GM23338 (cell line): ENCODE results near the gene ERN1. TPM values are rescaled to one million over a fixed set of nuclear protein-coding genes. Genes with fewer than 3 reads are reported as not detected.

ENCODE experiments used
- ATAC-seq: fragments of 200-7000 bp; cut with Tn5 transposase; 3 replicates; pipeline ENCODE4 v1.9.1; 2020
- DNase-seq: peaks from one replicate; pipeline ENCODE4 v3.0.0-alpha.2; 2015; ENCODE audit warnings: low spot score
- H2AFZ ChIP-seq: fragments of 200-600 bp; sonication (generic); 2 replicates; pipeline ENCODE4 v1.8.0; 2016; ENCODE audit warnings: antibody characterized with exemption, mild to moderate bottlenecking, moderate library complexity
- H3F3A ChIP-seq: fragments of 200-600 bp; sonication (generic); replicated peaks from 2 replicates; pipeline ENCODE4 v1.8.0; 2017; ENCODE audit warnings: antibody characterized with exemption, mixed run types, low read depth
- H3K27ac ChIP-seq: fragments of 200-600 bp; sonication (generic); 2 replicates; pipeline ENCODE4 v1.6.1; 2016; ENCODE audit warnings: low read depth
- H3K27me3 ChIP-seq: fragments of 200-600 bp; sonication (generic); 2 replicates; pipeline ENCODE4 v1.8.0; 2016; ENCODE audit warnings: mild to moderate bottlenecking, mixed run types, moderate library complexity; ENCODE audit not compliant: insufficient read depth
- H3K36me3 ChIP-seq: fragments of 200-600 bp; sonication (generic); 2 replicates; pipeline ENCODE4 v1.8.0; 2016; ENCODE audit warnings: mild to moderate bottlenecking; ENCODE audit not compliant: insufficient read depth
- H3K4me1 ChIP-seq: fragments of 200-600 bp; sonication (generic); 2 replicates; pipeline ENCODE4 v1.8.0; 2016; ENCODE audit warnings: mild to moderate bottlenecking, moderate library complexity; ENCODE audit not compliant: insufficient read depth
- H3K4me2 ChIP-seq: fragments of 200-600 bp; sonication (generic); 2 replicates; pipeline ENCODE4 v1.7.1; 2017; ENCODE audit warnings: mixed run types
- H3K4me3 ChIP-seq: fragments of 200-600 bp; sonication (generic); 2 replicates; pipeline ENCODE4 v1.6.1; 2016; ENCODE audit warnings: mixed run types
- H3K79me2 ChIP-seq: fragments of 200-600 bp; sonication (generic); replicated peaks from 2 replicates; pipeline ENCODE4 v1.8.0; 2017; ENCODE audit warnings: mild to moderate bottlenecking; ENCODE audit not compliant: insufficient read depth
- H3K9me2 ChIP-seq: fragments of 200-600 bp; sonication (generic); 2 replicates; pipeline ENCODE4 v1.8.0; 2017; ENCODE audit not compliant: insufficient read depth
- H4K20me1 ChIP-seq: fragments of 200-600 bp; sonication (generic); replicated peaks from 2 replicates; pipeline ENCODE4 v1.8.0; 2017; ENCODE audit warnings: mild to moderate bottlenecking; ENCODE audit not compliant: insufficient read depth
- H3K27ac Mint-ChIP-seq: 2 replicates; pipeline ENCODE4 v1.8.0; 2020; ENCODE audit warnings: inconsistent platforms, mild to moderate bottlenecking, moderate library complexity, mixed read lengths
- H3K27me3 Mint-ChIP-seq: 3 replicates; pipeline ENCODE4 v1.8.0; 2022; ENCODE audit warnings: low read depth, mild to moderate bottlenecking, moderate library complexity, mixed read lengths, inconsistent platforms; ENCODE audit not compliant: insufficient read depth, poor library complexity
- H3K36me3 Mint-ChIP-seq: 3 replicates; pipeline ENCODE4 v1.8.0; 2021; ENCODE audit warnings: low read depth, mild to moderate bottlenecking, inconsistent platforms, moderate library complexity, mixed read lengths
- H3K4me1 Mint-ChIP-seq: 3 replicates; pipeline ENCODE4 v1.8.0; 2020; ENCODE audit warnings: mild to moderate bottlenecking, inconsistent platforms, mixed read lengths
- H3K4me3 Mint-ChIP-seq: 3 replicates; pipeline ENCODE4 v1.8.0; 2021; ENCODE audit warnings: moderate library complexity, mild to moderate bottlenecking, inconsistent platforms, mixed read lengths
- H3K9me3 Mint-ChIP-seq: 3 replicates; pipeline ENCODE4 v1.8.0; 2020; ENCODE audit warnings: moderate library complexity, mild to moderate bottlenecking, inconsistent platforms, mixed read lengths
- CREB1 ChIP-seq: fragments of 250-450 bp; sonication (Bioruptor Pico); IDR thresholded peaks from 2 replicates; pipeline ENCODE4 v1.5.0; 2020; ENCODE audit warnings: low read depth, mild to moderate bottlenecking, moderate library complexity
- ZNF114 ChIP-seq: fragments of 250-450 bp; sonication (Bioruptor Pico); IDR thresholded peaks from 2 replicates; pipeline ENCODE4 v1.5.0; 2020; ENCODE audit warnings: mild to moderate bottlenecking, moderate library complexity
- polyA plus RNA-seq: library from polyadenylated mRNA; unstranded; fragments of >200 nt; fragmentation: Nextera tagmentation; extraction: Ambion mirVana; gene quantifications from 2 replicates; pipeline ENCODE4 v1.2.1, GENCODE V29; 2016
- total RNA-seq: library from RNA; depleted of rRNA; stranded (reverse); fragments of >200 nt; shearing (Covaris generic); gene quantifications from 2 replicates; pipeline ENCODE4 v1.2.3, GENCODE V29; 2014
- TF ChIP-seq, protein P1 (sequence below): fragments of 250-450 bp; sonication (Bioruptor Pico); IDR thresholded peaks from 2 replicates; pipeline ENCODE4 v1.5.0; 2020; ENCODE audit warnings: mild to moderate bottlenecking, moderate library complexity
- TF ChIP-seq, protein P2 (sequence below), 2 experiments: fragments of 200-600 bp in 1 of 2; sonication (generic) in 1 of 2; conservative IDR thresholded peaks; 2 replicates each; pipeline versions ENCODE4 v1.5.1 to v1.6.1; 2016 to 2017; ENCODE audit warnings: antibody characterized with exemption in 2 of 2, low read depth in 2 of 2, mild to moderate bottlenecking in 2 of 2, moderate library complexity in 1 of 2

ERN1 gene
- total and polyA plus RNA-seq, 2 experiments from 2014 or later, result 5.9 to 7.5 TPM

DNA sequence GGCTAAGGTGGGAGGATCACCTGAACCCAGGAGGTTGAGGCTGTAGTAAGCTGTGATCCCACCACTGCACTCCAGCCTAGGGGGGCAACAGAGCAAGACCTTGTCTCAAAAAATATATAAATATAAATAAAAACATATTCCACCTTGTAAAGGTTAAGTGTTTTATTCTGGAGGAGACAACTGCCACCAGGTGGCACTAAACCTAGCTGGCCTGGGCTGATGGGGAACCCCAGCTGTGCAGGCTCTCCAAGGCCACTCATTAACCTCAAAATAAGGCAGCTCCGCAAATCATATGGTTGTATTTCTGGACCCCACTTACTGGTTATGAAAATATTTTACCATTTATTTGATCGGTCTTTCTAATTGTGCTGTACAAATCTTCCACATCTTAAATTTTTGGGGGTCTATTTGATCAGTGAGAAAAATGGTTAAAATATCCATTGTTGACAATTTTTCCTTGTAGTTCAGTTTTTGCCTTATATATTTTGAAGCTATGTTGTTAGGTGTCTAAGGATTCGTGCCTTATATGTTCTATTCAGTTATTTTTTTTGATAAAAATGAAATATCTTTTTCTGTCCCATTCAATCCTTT lies 101.0 kb downstream of the ERN1 start:
- peak; percentile 62 for ATAC-seq
- H3K27ac ChIP-seq, result no peak overlapping the region
- H3K4me3 ChIP-seq, result no peak overlapping the region
- H3K4me3 Mint-ChIP-seq, result no peak overlapping the region
- H3K4me2 ChIP-seq, result no peak overlapping the region
- H3K9me2 ChIP-seq, result no peaks in the 10 kb centered on the region
- no peak overlapping the region for H3K27ac Mint-ChIP-seq
- TF ChIP-seq, protein P1, sequence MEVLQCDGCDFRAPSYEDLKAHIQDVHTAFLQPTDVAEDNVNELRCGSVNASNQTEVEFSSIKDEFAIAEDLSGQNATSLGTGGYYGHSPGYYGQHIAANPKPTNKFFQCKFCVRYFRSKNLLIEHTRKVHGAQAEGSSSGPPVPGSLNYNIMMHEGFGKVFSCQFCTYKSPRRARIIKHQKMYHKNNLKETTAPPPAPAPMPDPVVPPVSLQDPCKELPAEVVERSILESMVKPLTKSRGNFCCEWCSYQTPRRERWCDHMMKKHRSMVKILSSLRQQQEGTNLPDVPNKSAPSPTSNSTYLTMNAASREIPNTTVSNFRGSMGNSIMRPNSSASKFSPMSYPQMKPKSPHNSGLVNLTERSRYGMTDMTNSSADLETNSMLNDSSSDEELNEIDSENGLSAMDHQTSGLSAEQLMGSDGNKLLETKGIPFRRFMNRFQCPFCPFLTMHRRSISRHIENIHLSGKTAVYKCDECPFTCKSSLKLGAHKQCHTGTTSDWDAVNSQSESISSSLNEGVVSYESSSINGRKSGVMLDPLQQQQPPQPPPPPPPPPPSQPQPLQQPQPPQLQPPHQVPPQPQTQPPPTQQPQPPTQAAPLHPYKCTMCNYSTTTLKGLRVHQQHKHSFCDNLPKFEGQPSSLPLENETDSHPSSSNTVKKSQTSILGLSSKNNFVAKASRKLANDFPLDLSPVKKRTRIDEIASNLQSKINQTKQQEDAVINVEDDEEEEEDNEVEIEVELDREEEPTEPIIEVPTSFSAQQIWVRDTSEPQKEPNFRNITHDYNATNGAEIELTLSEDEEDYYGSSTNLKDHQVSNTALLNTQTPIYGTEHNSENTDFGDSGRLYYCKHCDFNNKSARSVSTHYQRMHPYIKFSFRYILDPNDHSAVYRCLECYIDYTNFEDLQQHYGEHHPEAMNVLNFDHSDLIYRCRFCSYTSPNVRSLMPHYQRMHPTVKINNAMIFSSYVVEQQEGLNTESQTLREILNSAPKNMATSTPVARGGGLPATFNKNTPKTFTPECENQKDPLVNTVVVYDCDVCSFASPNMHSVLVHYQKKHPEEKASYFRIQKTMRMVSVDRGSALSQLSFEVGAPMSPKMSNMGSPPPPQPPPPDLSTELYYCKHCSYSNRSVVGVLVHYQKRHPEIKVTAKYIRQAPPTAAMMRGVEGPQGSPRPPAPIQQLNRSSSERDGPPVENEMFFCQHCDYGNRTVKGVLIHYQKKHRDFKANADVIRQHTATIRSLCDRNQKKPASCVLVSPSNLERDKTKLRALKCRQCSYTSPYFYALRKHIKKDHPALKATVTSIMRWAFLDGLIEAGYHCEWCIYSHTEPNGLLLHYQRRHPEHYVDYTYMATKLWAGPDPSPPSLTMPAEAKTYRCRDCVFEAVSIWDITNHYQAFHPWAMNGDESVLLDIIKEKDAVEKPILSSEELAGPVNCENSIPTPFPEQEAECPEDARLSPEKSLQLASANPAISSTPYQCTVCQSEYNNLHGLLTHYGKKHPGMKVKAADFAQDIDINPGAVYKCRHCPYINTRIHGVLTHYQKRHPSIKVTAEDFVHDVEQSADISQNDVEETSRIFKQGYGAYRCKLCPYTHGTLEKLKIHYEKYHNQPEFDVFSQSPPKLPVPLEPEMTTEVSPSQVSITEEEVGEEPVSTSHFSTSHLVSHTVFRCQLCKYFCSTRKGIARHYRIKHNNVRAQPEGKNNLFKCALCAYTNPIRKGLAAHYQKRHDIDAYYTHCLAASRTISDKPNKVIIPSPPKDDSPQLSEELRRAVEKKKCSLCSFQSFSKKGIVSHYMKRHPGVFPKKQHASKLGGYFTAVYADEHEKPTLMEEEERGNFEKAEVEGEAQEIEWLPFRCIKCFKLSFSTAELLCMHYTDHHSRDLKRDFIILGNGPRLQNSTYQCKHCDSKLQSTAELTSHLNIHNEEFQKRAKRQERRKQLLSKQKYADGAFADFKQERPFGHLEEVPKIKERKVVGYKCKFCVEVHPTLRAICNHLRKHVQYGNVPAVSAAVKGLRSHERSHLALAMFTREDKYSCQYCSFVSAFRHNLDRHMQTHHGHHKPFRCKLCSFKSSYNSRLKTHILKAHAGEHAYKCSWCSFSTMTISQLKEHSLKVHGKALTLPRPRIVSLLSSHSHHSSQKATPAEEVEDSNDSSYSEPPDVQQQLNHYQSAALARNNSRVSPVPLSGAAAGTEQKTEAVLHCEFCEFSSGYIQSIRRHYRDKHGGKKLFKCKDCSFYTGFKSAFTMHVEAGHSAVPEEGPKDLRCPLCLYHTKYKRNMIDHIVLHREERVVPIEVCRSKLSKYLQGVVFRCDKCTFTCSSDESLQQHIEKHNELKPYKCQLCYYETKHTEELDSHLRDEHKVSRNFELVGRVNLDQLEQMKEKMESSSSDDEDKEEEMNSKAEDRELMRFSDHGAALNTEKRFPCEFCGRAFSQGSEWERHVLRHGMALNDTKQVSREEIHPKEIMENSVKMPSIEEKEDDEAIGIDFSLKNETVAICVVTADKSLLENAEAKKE (CRISPR knock-in tag), result no peak
- TF ChIP-seq, protein P2, sequence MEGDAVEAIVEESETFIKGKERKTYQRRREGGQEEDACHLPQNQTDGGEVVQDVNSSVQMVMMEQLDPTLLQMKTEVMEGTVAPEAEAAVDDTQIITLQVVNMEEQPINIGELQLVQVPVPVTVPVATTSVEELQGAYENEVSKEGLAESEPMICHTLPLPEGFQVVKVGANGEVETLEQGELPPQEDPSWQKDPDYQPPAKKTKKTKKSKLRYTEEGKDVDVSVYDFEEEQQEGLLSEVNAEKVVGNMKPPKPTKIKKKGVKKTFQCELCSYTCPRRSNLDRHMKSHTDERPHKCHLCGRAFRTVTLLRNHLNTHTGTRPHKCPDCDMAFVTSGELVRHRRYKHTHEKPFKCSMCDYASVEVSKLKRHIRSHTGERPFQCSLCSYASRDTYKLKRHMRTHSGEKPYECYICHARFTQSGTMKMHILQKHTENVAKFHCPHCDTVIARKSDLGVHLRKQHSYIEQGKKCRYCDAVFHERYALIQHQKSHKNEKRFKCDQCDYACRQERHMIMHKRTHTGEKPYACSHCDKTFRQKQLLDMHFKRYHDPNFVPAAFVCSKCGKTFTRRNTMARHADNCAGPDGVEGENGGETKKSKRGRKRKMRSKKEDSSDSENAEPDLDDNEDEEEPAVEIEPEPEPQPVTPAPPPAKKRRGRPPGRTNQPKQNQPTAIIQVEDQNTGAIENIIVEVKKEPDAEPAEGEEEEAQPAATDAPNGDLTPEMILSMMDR (conservative IDR thresholded peaks at IDR 0.05; ENCODE audit: low read depth in 2 of 2), result peak; percentile 75 to 77
- TF ChIP-seq ZNF114 (CRISPR knock-in tag) (no peak), CREB1 (CRISPR knock-in tag) (no peak)
- peak; percentile 82 for DNase-seq
- H3K27me3 Mint-ChIP-seq, result peaks cover 9% of the 10 kb centered on the region
- H3K4me1 ChIP-seq, result no peaks in the 10 kb centered on the region
- no peaks in the 10 kb centered on the region; the same call in 2 of the 3 replicates for H3K9me3 Mint-ChIP-seq
- no peaks in the 10 kb centered on the region for H3K36me3 ChIP-seq
- H3F3A ChIP-seq, result no peaks in the 10 kb centered on the region
- no peaks in the 10 kb centered on the region for H3K79me2 ChIP-seq
- no peak overlapping the region for H2AFZ ChIP-seq
- H3K4me1 Mint-ChIP-seq, result peaks cover 4% of the 10 kb centered on the region
- 0 out of 2 replicates have a peak, but pooled peaks cover 4% of the 10 kb centered on the region for H3K27me3 ChIP-seq
- no peaks in the 10 kb centered on the region for H3K36me3 Mint-ChIP-seq
- H4K20me1 ChIP-seq, result no peaks in the 10 kb centered on the region
